AG04449 (cell line): Measurements from ENCODE around the gene CMBL.

Experiments
- CTCF ChIA-PET: fragments of 350-600 bp; formaldehyde crosslinking; extraction: SDS; loops from one replicate; lab custom pipeline; 2021; ENCODE audit warnings: antibody characterized with exemption; lab: Yijun Ruan, JAX
- POLR2A ChIA-PET: fragments of 400-600, 350-600 bp; formaldehyde crosslinking; extraction: SDS; loops from one replicate; lab custom pipeline; 2020; ENCODE audit warnings: antibody characterized with exemption, inconsistent platforms; lab: Yijun Ruan, JAX
- DNase-seq: peaks from one replicate; pipeline ENCODE4 v3.0.0-alpha.2; 2010; ENCODE audit warnings: low read depth, low spot score
- H3K4me3 ChIP-seq: 2 replicates; pipeline ENCODE4 v1.5.1; 2011; ENCODE audit warnings: low read depth, mild to moderate bottlenecking, control low read depth, low read length
- CTCF ChIP-seq: IDR thresholded peaks from one replicate; pipeline ENCODE4 v1.5.1; 2011; ENCODE audit warnings: mild to moderate bottlenecking, moderate library complexity, low read length, control low read depth, inconsistent platforms; ENCODE audit not compliant: insufficient read depth; ENCODE audit errors: missing control alignments

The CMBL gene

DNA sequence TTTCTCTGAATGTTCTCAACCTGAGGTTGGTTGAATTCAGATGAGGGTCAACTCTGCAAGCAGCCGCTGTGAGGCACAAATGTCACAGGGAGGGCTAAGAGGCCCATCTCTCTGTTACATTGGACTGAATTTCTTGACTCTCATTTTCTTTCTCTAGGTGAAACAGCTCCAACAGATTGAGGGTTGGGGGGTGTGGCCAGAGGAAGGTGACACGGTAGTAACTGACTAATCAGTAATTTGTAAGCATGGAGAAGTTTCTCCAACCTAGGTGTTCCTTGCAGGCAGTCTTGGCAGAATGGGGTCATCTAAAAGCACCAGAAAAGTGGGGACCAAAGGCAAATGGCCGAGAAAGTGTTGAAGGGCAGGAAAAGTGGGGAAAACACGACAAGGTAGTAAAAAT, 40.9 kb downstream of the CMBL start:
- POLR2A ChIA-PET: no interaction called here
- DNase-seq: no peak
- H3K4me3 ChIP-seq: no peak overlapping the region
- CTCF ChIA-PET: interaction anchor here (1.5 kb wide), 1 partner anchor 157 kb away, joined by 3 read pairs; no protein-coding TSS in a partner anchor
- TF ChIP-seq CTCF: no peak

GRCh38 chr5:10266137-10266536, 41.6 kb downstream of the CMBL start:
- no peak for DNase-seq
- ChIA-PET POLR2A (no interaction called here), CTCF (interaction anchor here (1.3 to 4.2 kb wide), 2 partner anchors 10 to 18 kb away, joined by 3 to 21 read pairs; no protein-coding TSS in a partner anchor)
- no peak for TF ChIP-seq CTCF
- no peak overlapping the region for H3K4me3 ChIP-seq

GRCh38 chr5:10265245-10266109, 42.2 kb downstream of the CMBL start:
- no peak for TF ChIP-seq CTCF
- POLR2A ChIA-PET: no interaction called here
- H3K4me3 ChIP-seq: no peak overlapping the region
- no peak for DNase-seq
- CTCF ChIA-PET: interaction anchor here (1.3 to 4.2 kb wide), 2 partner anchors 10 to 19 kb away, joined by 3 to 21 read pairs; no protein-coding TSS in a partner anchor

GRCh38 chr5:10264604-10265003, 43.1 kb downstream of the CMBL start:
- CTCF ChIA-PET: interaction anchor here (4.2 kb wide), 1 partner anchor 19 kb away, joined by 21 read pairs; no protein-coding TSS in a partner anchor
- DNase-seq: peak; percentile 44
- no peak overlapping the region for H3K4me3 ChIP-seq
- POLR2A ChIA-PET: interaction anchor here (0.6 kb wide), 1 partner anchor 110 kb away, joined by 5 read pairs; no protein-coding TSS in a partner anchor
- TF ChIP-seq CTCF: no peak

DNA sequence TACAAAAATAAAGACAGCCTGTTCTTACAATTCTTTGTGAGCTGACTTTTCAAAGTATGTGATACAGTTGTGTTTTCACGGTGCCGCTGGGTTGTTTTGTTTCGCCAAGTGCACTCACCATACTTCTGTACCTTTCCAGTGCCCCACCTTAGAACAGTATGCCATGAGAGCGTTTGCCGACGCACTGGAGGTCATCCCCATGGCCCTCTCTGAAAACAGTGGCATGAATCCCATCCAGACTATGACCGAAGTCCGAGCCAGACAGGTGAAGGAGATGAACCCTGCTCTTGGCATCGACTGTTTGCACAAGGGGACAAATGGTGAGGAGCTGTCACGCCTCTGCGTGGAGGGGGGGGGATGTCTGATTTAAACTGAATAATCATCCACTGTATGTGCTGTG, 44.7 kb downstream of the CMBL start:
- ChIA-PET CTCF (interaction anchor here (4.2 kb wide), 1 partner anchor 21 kb away, joined by 21 read pairs; no protein-coding TSS in a partner anchor), POLR2A (no interaction called here)
- TF ChIP-seq CTCF: no peak
- H3K4me3 ChIP-seq: no peak overlapping the region
- no peak for DNase-seq

GRCh38 chr5:10262121-10262774, 45.5 kb downstream of the CMBL start:
- no peak for DNase-seq
- ChIA-PET POLR2A (no interaction called here), CTCF (interaction anchor here (4.2 kb wide), 1 partner anchor 22 kb away, joined by 21 read pairs; no protein-coding TSS in a partner anchor)
- TF ChIP-seq CTCF: no peak
- H3K4me3 ChIP-seq: no peak overlapping the region
